Esophagus (tissue), 2 donors: ENCODE results near the gene SIPA1L3. TPM values are rescaled to one million over a fixed set of nuclear protein-coding genes. Genes with fewer than 3 reads are reported as not detected.

ENCODE experiments used
- H3K27ac ChIP-seq, 2 donors: one replicate each; pipeline ENCODE4 v1.5.1; 2013; ENCODE audit warnings: low read depth in 2 of 2, mild to moderate bottlenecking in 2 of 2, inconsistent platforms in 1 of 2, low read length in 1 of 2, moderate library complexity in 1 of 2
- H3K27me3 ChIP-seq, 2 donors: one replicate each; pipeline ENCODE4 v1.6.1; 2013; ENCODE audit warnings: low read length in 2 of 2, control low read depth in 1 of 2, mild to moderate bottlenecking in 1 of 2; ENCODE audit not compliant: insufficient read depth in 2 of 2, control insufficient read depth in 1 of 2
- H3K36me3 ChIP-seq, 2 donors: one replicate each; pipeline ENCODE4 v1.6.1; 2013; ENCODE audit warnings: low read length in 1 of 2; ENCODE audit not compliant: control insufficient read depth in 2 of 2, insufficient read depth in 2 of 2
- H3K4me1 ChIP-seq, 2 donors: one replicate each; pipeline ENCODE4 v1.6.1; 2013; ENCODE audit warnings: low read length in 1 of 2; ENCODE audit not compliant: control insufficient read depth in 2 of 2, insufficient read depth in 2 of 2
- H3K4me3 ChIP-seq, 2 donors: one replicate each; pipeline ENCODE4 v1.5.1; 2013; ENCODE audit warnings: low read length in 2 of 2, mild to moderate bottlenecking in 2 of 2, low read depth in 1 of 2, moderate library complexity in 1 of 2
- H3K9me3 ChIP-seq, 2 donors: one replicate each; pipeline ENCODE4 v1.6.1; 2013; ENCODE audit warnings: mild to moderate bottlenecking in 2 of 2, low read depth in 1 of 2, low read length in 1 of 2, moderate library complexity in 1 of 2; ENCODE audit not compliant: control insufficient read depth in 2 of 2, insufficient read depth in 1 of 2
- WGBS, 2 donors: extraction: QIAGEN DNeasy Blood & Tissue Kit; methylation state at CpG; one replicate each; pipeline ENCODE4 v1.1.7; 2013; 5-methylcytosine and 5-hydroxymethylcytosine counted together
- polyA plus RNA-seq, 2 donors: library from polyadenylated mRNA; stranded (reverse); fragments of 200-250 nt; gene quantifications; one replicate each; pipeline ENCODE4 v1.2.3, GENCODE V29; 2013
- donor health status: healthy with polysubstance abuse.
- donor health status: Bipolar disorder and iron deficiency.

The SIPA1L3 gene
- polyA plus RNA-seq, 2 donors = 4.1 to 11.0 TPM

GRCh38 chr19:38036707-38037611 is 130.0 kb downstream of the SIPA1L3 start:
- H3K4me3 ChIP-seq = no peak overlapping the region
- H3K4me1 ChIP-seq = no peaks in the 10 kb centered on the region
- H3K27me3 ChIP-seq = no peaks in the 10 kb centered on the region
- H3K36me3 ChIP-seq = no peaks in the 10 kb centered on the region
- no peaks in the 10 kb centered on the region for H3K9me3 ChIP-seq
- 62 to 69% methylated on average over 18 of the region's 18 CpGs for WGBS, 2 donors
- no peak overlapping the region for H3K27ac ChIP-seq

- no peaks in the 10 kb centered on the region for H3K4me1 ChIP-seq
- H3K27me3 ChIP-seq = no peaks in the 10 kb centered on the region
- WGBS, 2 donors = 82 to 84% methylated on average over 6 of the region's 6 CpGs
- H3K9me3 ChIP-seq = no peaks in the 10 kb centered on the region
- no peak overlapping the region for H3K27ac ChIP-seq
- no peaks in the 10 kb centered on the region for H3K36me3 ChIP-seq
- H3K4me3 ChIP-seq = no peak overlapping the region
Measured at GRCh38 chr19:38039966-38040365, 133.0 kb downstream of the SIPA1L3 start.

GRCh38 chr19:38042132-38042531 is 135.1 kb downstream of the SIPA1L3 start:
- H3K36me3 ChIP-seq = peaks cover 0 to 3% of the 10 kb centered on the region in 2 donors
- no peak overlapping the region for H3K4me3 ChIP-seq
- peaks cover 0 to 2% of the 10 kb centered on the region in 2 donors for H3K4me1 ChIP-seq
- 97 to 98% methylated on average over 2 of the region's 2 CpGs for WGBS, 2 donors
- no peaks in the 10 kb centered on the region for H3K9me3 ChIP-seq
- no peak overlapping the region for H3K27ac ChIP-seq
- H3K27me3 ChIP-seq = no peaks in the 10 kb centered on the region

GRCh38 chr19:38043649-38044144 is 136.7 kb downstream of the SIPA1L3 start:
- H3K36me3 ChIP-seq = peaks cover 0 to 3% of the 10 kb centered on the region in 2 donors
- no peak overlapping the region for H3K27ac ChIP-seq
- no peaks in the 10 kb centered on the region for H3K27me3 ChIP-seq
- WGBS, 2 donors = 80 to 94% methylated on average over 5 of the region's 5 CpGs
- H3K4me3 ChIP-seq = no peak overlapping the region
- H3K9me3 ChIP-seq = no peaks in the 10 kb centered on the region
- peaks cover 0 to 3% of the 10 kb centered on the region in 2 donors for H3K4me1 ChIP-seq

- H3K9me3 ChIP-seq = no peaks in the 10 kb centered on the region
- 87 to 90% methylated on average over 16 of the region's 16 CpGs for WGBS, 2 donors
Measured at GRCh38 chr19:38044267-38045111, 137.5 kb downstream of the SIPA1L3 start.

GRCh38 chr19:38045554-38046253 is 138.7 kb downstream of the SIPA1L3 start:
- H3K9me3 ChIP-seq = no peaks in the 10 kb centered on the region
- 81 to 84% methylated on average over 15 of the region's 15 CpGs for WGBS, 2 donors
- H3K36me3 ChIP-seq = peaks cover 0 to 3% of the 10 kb centered on the region in 2 donors
- H3K4me3 ChIP-seq = no peak overlapping the region
- no peak overlapping the region for H3K27ac ChIP-seq
- H3K4me1 ChIP-seq = peaks cover 0 to 3% of the 10 kb centered on the region in 2 donors
- no peaks in the 10 kb centered on the region for H3K27me3 ChIP-seq

More at GRCh38 chr19:38044267-38045111, 137.5 kb downstream of the SIPA1L3 start:
- peaks cover 0 to 3% of the 10 kb centered on the region in 2 donors for H3K36me3 ChIP-seq
- H3K27me3 ChIP-seq = no peaks in the 10 kb centered on the region
- no peak overlapping the region for H3K4me3 ChIP-seq
- H3K27ac ChIP-seq = no peak overlapping the region
- peaks cover 0 to 3% of the 10 kb centered on the region in 2 donors for H3K4me1 ChIP-seq

GRCh38 chr19:38046254-38047048 is 139.4 kb downstream of the SIPA1L3 start:
- Histone ChIP-seq H3K27me3 (no peaks in the 10 kb centered on the region), H3K36me3 (peaks cover 0 to 3% of the 10 kb centered on the region in 2 donors), H3K4me1 (peaks cover 0 to 3% of the 10 kb centered on the region in 2 donors), H3K9me3 (no peaks in the 10 kb centered on the region), H3K4me3 (no peak overlapping the region), H3K27ac (no peak overlapping the region)
- 91 to 92% methylated on average over 21 of the region's 21 CpGs for WGBS, 2 donors

GRCh38 chr19:38047049-38047438 is 140.0 kb downstream of the SIPA1L3 start:
- H3K36me3 ChIP-seq = peaks cover 0 to 3% of the 10 kb centered on the region in 2 donors
- H3K4me3 ChIP-seq = no peak overlapping the region
- no peak overlapping the region for H3K27ac ChIP-seq
- H3K4me1 ChIP-seq = peaks cover 0 to 3% of the 10 kb centered on the region in 2 donors
- no peaks in the 10 kb centered on the region for H3K9me3 ChIP-seq
- H3K27me3 ChIP-seq = no peaks in the 10 kb centered on the region
- 85 to 86% methylated on average over 8 of the region's 8 CpGs for WGBS, 2 donors
